Thyroid gland (tissue), 4 donors: ENCODE results near the gene DGKZ.
"Not testable (repeated sequence)": the region's sequence is repeated elsewhere in the genome, so short reads cannot be mapped to it uniquely, and the experiment has no call there.

ENCODE experiments used
- POLR2A ChIP-seq, 2 donors: fragments of 450-650 bp; IDR thresholded peaks; one replicate each; pipeline ENCODE4 v1.6.1; 2017; ENCODE audit warnings: antibody characterized with exemption in 2 of 2, mild to moderate bottlenecking in 2 of 2, moderate library complexity in 1 of 2
- TF ChIP-seq, protein P1 (sequence below), 6 experiments: fragments of 200-600 bp in 3 of 6; fragments of 450-650 bp in 3 of 6; sonication (generic) in 3 of 6; IDR thresholded peaks; one replicate each; pipeline ENCODE4 v1.5.1; 2016 to 2019; ENCODE audit warnings: antibody characterized with exemption in 6 of 6, mild to moderate bottlenecking in 2 of 6, inconsistent platforms in 1 of 6, moderate library complexity in 1 of 6

GRCh38 chr11:46304036-46304435 lies 43.2 kb upstream of the DGKZ start:
- TF ChIP-seq POLR2A (IDR thresholded peaks at IDR 0.05): not testable (repeated sequence)
- TF ChIP-seq, protein P1, sequence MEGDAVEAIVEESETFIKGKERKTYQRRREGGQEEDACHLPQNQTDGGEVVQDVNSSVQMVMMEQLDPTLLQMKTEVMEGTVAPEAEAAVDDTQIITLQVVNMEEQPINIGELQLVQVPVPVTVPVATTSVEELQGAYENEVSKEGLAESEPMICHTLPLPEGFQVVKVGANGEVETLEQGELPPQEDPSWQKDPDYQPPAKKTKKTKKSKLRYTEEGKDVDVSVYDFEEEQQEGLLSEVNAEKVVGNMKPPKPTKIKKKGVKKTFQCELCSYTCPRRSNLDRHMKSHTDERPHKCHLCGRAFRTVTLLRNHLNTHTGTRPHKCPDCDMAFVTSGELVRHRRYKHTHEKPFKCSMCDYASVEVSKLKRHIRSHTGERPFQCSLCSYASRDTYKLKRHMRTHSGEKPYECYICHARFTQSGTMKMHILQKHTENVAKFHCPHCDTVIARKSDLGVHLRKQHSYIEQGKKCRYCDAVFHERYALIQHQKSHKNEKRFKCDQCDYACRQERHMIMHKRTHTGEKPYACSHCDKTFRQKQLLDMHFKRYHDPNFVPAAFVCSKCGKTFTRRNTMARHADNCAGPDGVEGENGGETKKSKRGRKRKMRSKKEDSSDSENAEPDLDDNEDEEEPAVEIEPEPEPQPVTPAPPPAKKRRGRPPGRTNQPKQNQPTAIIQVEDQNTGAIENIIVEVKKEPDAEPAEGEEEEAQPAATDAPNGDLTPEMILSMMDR (IDR thresholded peaks at IDR 0.05): not testable (repeated sequence)
